Measurements from ENCODE around the gene POFUT1.
"Not testable (repeated sequence)": the region's sequence is repeated elsewhere in the genome, so short reads cannot be mapped to it uniquely, and the experiment has no call there.

The POFUT1 gene

DNA sequence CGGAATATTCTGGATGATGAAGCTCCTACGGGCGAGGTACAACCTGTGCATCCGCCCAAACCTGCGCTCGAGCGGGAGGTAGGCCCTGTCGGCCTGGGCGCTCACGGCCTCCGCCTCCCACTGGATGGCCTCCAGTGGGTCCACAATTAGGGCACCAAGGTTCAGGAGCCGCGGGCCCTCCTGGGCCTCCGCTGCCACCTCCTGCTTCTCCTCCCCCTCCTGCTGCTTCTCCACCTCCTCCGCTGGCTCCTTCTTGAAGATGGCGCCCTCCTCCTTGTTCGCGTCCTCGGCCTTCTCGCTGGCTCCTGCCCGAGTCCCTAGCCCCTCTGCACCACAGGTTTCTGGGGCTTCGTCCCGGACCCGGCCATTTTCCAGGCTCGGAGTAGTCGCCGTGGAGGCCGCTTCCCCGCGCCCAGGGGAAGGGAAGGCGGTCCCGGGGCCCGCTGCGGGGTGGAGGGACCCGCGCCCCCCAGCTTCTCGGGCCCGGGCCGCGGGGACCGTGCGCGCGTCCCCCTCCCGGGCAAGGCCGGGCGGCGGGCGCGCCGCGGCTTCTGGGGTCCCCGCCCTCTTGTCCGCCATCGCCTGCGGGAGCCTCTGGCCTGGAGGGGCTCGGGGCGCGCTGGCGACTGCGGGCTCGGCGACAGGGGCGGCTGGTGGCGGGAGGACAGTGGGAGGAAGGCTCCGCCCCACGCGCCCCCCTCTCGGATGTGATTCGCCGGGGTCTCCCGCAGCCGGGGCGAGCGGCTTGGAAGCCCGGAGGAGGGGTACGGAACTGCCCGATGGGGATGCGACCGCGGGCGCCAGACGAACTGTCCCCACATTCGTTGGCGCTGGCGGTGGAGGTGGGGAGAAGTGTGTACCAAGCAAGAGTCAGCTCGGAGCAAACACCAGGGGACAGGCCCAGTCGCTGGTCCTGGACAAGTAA is 17.7 kb upstream of the POFUT1 start:
- DNase-seq, result peak; percentile 18

DNA sequence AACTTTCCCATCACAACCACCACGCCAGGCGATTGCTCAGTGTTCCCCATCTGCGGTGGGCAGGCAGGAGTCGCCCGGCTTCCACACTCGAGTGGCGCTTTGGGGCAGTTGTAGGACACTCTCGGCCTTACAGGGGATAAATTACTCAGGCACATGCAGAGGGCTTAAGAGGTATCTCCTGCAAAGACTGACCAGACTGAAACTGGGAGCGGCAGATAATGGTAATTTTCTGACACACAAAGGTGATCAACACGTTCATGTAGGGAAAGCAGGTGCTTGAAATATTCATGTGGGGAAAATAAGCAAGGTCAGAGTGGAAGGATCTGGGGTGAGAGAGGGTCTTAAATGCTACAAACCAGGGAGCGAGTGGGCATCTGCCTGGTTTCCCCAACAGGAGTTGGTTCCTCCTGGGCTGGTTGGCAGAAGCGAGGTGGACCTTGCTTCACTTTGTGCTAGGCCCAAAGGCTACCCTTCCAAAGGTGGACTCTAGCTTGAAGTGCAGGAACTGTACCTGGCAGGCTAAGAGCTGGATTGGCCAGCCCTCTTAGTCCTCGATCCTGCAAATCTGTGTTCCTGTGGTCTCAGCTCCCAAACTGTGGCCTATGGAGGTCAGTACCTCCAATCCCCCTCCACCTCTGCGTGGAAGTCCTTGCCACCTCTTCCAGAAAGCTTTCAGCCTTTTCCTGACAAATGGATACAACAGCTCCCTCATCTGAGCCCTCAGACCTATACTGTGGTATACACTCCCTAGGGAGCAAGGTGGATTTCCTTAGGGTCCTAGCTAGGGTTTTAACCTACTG is 16.9 kb upstream of the POFUT1 start:
- no peak for DNase-seq

DNA sequence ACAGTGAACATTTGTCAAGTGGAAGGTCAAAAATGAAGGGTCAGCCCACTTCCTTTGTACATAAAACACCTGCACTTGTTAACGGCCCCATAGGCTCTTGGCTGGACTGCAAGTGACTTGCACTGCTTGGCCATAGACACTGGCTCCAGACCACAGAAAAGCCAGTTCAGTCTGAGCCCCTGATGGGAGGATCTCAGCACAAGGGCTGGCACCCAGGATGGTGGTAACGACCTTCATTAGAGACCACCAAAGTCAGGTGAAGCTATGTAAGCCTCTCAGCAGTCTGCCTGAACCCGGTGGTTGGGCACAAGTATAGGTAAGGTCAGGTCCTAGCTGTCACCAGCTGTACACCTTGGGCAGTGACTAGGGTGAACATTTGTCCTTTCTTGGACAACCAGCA is 16.3 kb upstream of the POFUT1 start:
- DNase-seq, result no peak

DNA sequence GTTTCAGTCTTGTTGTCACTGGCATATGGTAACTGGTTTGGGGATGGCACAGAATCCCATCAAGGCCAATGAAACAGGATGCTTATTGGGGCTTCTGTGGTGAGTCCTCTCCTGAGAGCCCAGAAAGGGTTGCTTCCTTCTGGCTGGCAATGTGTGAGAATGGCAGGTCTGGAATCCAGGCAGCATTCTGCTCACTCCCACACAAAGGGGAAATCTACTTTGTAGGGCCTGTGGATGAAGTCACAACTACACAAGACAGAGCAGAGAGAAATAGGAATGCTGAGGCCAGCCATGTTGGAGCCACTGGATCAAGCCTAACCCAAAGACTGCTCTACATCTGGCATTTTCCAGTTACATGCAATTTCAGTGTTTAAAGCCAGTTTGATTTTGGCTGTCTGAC is 15.8 kb upstream of the POFUT1 start:
- no peak for DNase-seq

DNA sequence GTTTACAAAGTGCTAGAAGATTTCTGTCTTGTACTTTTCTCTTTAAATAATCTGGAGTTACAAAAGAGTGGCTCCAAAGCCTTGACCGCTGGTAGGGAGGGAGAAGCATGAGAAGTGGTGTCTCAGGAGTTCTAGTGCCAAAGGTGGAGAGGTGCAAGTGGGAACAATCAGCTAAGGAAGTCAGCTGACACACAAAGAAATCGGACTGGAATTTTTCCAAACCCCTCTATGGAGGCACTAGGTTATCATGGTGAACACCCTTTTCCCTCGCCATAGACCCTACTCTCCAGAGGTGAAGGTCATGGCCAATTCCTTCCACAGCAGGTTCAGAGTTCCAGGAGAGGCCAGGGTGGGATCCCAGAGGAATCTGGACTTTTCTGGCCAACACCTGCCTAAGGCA is 15.0 kb upstream of the POFUT1 start:
- DNase-seq, result no peak

DNA sequence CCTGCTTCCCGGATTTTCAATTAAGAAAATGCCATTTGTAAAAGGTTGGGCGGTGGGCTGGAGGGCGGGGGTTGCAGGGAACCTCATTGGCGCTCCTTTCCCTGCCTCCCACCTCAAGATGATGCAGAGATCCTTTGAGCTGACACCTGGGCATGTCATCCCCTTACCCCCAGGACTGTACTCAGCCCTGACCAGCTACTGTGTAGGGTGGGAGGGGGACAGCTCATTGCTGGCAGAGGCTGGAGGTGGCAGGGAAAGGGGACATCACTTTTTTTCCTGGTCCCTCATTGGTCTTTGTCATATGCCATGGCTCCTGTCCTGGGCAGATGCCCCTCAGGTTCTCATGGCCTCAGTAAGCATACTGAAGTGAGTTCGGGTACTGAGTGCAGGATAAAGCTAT is 14.3 kb upstream of the POFUT1 start:
- DNase-seq, result not testable (repeated sequence)

DNA sequence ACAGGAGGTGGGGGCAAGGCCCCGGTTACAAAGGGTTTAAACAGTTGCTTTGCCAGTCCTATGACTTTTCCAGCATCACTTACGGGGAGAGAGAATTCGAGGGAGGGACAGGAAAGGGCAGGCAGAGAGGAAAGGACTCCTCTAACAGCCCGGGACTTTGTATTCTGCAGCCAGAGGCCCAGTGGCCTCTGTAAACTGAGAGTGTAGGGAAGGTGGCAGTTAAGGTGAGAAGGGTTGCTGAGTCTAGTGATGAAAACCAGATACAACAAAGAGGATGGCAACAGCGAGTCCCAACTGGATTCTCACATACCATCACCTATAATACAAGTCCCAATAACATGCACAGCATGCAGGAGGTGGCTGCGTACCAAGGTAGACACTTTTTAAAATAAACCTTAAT is 13.7 kb upstream of the POFUT1 start:
- no peak for DNase-seq

DNA sequence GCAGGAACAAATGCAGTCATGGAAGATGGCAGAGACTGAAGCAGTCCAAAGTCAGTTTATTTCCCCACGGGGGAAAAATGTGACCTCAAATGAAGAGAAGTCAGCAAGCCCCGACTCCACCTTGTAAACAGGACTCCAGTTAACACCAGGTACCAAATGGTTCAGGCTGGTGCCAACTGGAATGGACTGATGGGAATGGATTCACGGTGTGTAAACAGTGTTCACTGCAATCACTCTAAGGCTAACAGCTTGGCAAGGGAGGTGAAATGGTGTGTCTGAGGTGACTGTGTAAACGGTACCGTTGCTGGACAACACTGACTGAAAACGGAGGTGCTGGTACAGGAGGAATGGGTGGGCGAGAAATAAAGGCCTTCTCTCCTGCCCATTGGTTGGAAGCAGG is 12.1 kb upstream of the POFUT1 start:
- DNase-seq, result no peak

DNA sequence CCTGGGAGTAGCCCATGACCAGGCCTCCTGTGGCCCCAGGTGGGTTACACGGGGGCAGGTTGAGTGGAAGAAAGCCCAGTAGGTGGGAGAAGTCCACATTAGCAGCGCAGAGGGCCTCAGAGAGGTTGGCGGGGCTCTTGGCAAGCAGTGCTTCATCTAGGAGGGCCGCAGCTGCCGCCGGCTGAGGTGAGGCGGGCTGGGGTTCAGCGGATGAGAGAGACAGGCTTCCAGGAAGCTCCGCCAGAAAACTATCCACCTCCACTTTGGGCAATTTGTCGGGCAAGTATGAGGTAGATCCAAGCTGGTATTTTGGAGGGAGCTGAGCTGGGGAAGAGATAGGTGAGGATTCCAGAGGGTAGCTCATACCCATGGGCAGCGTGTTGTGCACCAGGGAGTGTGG is 11.1 kb upstream of the POFUT1 start:
- not testable (repeated sequence) for DNase-seq

DNA sequence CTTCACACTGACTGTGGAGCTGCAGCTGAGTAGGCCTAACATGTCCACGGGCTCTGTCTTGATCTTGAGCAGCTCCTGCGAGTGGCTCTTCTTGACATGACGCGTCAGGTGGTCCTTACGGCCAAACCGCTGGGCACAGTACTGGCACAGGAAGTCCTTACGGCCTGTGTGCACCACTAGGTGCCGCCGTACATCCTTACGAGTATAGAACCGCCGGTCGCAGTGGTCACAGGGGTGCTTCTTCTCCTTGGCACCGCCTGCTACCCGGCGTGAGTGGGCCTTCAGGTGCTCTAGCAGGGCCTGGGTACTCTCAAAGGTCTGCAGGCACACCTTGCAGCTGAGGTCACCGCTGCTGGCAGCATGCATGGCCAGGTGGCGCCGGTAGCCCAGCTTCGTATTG is 10.5 kb upstream of the POFUT1 start:
- DNase-seq, result not testable (repeated sequence)

DNA sequence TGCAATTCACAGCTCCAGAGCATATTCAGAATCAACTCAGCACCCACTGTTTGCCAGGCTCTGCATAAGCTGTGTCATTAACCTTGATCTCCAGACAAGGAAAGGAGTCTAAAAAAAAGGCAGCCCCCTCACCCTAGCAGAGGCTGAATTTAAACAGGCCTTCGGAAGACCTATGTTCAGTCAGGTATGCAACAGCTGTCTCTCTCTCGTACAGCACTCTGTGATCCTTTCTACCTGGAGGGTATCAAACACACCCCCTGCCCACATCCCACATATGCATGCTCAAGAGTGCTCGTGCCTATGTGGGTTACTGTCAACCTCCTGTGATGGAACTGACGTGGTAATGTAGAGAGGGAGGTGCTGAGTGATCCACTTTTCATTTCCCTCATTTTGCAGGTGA is 8.7 kb upstream of the POFUT1 start:
- no peak for DNase-seq

DNA sequence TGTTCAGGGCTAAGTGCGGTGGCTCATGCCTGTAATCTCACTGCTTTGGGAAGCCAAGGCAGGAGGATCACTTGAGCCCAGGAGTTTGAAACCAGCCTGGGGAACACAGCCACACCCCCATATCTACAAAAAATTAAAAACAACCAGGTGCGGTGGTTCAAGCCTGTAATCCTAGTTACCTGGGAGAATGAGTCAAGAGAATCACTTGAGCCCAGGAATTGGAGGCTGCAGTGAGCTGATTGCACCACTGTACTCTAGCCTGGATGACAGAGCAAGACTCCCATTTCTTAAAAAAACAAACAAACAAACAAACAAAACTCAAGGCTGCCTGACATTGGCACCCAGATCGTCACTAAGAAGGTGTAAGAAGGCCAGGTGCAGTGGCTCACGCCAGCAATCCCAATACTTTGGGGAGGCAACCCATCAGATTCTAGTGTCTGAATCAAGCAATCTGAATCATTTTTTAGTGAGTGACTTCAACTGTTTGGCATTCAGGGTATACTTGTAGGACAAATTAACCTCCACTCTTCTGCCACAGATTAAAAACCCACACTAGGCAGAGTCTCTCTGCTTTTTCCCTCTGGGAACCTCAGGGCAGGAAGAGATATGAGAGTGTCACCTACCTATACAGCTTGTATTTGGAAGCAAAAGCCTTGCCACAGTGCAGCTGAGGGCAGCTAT is 6.2 kb upstream of the POFUT1 start:
- DNase-seq, result no peak

DNA sequence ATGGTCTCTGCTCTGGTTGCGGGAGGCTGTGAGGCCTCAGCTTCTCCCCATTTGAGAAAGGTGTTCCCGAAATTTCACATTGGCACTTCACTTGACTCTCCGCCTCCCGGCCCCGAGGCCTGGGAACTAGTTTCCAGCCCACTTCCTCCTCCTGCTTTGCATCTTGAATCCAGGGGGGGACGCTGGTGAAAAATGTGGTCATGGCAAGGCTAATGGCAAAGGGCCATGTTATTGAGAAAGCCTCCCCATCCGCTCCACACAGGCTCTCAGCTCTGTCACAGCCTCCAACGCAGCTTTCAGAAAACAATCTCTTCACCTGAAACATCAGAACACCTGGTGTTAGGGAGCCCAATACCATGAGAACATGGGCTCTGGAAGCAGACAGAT is 5.7 kb upstream of the POFUT1 start:
- DNase-seq, result no peak

DNA sequence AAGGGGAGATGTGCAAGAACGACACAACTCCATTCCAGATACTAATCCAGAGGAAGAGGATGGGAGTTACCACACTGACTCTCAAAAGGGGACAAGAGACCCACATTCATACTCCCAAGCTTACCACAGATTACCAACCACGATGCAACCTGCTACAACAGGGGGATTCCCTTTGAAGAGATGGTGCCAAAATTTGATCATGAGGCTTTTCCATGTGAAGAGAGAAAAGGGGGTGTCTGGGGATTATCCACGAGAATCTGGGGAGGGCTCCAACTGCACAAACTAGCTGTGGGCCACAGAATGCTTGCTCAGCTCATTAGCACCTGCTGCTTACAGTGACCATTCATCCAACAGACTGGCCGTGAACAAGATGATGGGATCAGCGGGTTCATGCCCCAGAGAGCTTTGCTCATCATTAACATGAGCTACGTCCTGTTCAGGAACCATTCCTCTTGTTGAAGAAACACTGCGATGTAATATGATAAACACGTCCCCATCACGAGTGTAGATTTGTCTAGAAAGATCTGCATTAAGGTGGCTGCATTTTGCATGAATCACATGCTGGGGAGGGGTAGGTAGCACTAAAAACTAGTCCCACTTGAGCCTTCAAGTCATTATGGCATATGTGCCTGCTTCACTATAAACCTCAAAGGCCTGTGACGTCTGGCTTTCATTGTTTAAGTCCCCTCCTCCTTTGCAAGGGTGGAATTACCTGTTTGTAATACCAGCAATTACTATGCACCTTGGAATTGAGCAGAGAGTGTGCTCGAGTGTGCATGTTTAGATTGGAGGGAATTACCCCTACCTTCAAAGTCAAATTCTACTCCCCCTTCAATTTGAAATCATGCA is 4.1 kb upstream of the POFUT1 start:
- DNase-seq, result peak; percentile 38

DNA sequence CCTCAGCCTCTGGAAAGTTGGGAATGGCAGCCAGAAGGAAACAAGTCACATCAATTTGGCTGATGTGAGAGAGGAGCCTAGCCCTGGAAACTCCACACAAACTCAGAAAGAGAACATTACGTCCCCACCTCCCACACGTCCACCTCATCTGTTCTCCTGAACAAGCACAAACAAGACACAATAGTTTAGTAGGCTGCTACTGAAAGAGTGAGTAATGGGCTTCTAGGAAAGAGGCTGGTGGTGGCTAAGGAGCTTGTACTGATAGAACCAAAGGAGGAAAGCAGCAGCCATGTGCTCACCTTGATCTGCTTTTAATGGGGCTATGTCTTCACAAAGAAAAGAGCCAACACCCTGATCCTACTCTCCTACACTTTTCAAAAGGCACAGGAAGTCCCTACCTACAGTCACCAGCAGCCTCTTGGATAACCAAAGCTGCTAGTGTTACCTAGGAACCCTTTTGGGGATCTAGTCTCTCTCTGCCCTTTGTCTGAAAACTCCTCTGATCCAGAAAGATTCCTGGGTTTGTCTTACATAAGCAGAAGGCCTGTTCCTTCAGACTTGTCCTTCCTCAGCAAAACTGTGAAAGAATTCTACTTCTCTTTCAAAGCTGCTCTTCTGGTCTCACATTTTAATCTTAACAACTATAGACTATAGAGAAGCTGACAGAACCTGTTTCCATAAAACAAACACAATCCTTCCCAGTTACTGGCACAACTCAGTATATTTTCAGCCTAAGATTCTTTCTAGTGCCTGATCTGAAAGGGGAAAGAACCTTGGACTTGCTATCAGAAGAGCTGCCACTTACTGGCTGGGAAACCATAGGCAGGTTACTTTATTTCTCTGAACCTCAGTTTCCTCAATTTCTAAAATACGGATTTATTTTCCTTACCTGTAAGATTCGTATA is 3.2 kb upstream of the POFUT1 start:
- no peak for DNase-seq

DNA sequence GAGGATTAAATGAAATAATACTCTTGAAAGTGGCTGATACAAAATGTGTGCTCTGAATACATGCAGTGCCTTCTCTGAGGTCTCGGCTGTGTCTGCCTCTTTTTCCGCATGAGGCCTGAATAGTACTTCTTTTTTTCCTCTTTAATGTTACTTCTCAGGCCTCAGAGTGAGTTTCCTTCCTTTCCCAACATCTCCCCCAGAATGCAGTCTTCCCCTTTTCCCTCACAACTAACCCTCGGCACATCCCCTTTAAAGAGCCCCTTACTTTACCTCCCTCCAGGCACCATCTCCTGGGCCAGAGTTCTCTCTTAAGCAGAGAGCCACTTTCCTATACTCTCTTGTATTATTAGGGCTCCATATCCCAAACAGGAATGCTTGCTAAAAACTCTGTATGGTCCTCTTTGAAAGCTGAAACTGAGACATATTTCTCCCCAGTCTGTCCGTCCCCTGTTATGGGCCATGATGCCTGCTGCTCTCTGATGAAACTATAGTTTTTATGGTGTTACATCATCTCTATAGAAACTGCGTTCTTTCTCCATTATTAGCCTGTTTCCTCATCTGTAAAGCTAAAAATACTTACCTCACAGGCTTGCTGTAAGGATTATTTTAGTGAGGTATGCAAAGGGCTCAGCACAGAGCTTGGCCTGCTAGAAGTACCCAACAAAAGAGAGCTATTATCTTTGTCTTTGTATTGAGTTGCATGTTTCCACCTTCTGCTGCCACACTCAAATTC is 2.4 kb upstream of the POFUT1 start:
- no peak for DNase-seq

DNA sequence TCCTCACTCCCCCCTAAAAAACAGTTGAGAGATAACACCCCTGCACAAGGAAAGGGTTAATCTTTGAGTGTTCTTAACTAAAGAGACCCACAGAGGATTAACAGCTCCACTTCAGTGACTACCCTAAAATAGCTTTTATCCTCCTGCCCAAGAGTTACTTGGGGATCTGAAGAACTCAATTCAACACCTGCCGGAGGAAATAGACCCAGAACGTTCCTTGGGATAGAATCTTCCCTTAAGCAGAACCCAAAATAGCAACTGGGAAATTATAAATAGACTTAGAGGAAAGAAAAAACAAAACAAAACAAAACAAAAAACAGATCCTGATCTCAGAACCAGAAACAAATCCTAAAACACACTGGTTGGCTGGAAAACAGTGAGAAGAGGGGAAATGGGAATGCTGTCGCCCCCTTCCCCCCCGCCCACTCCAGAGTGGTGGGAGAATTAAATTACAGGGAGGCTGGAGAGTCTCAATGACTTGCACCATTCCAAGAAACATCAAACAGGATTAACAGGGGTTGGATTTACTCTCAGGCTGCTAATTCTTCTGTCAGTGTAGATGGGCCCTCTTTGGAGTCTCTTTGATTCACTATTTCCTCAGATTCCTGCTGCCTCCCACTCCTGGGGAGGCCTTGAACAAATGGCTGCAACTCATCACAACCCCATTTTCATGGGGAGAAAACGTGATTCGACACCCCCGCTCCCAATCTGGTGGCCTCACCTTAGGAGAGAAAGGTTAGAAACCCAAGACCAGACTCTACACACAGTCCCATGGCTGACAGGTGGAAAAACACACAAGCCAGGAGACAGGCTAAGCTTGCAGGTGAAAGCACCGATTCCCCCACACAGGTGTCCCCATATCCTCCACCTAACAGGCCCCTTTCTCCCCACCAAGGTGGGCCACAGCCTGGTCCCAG is 1.6 kb upstream of the POFUT1 start:
- DNase-seq, result no peak

DNA sequence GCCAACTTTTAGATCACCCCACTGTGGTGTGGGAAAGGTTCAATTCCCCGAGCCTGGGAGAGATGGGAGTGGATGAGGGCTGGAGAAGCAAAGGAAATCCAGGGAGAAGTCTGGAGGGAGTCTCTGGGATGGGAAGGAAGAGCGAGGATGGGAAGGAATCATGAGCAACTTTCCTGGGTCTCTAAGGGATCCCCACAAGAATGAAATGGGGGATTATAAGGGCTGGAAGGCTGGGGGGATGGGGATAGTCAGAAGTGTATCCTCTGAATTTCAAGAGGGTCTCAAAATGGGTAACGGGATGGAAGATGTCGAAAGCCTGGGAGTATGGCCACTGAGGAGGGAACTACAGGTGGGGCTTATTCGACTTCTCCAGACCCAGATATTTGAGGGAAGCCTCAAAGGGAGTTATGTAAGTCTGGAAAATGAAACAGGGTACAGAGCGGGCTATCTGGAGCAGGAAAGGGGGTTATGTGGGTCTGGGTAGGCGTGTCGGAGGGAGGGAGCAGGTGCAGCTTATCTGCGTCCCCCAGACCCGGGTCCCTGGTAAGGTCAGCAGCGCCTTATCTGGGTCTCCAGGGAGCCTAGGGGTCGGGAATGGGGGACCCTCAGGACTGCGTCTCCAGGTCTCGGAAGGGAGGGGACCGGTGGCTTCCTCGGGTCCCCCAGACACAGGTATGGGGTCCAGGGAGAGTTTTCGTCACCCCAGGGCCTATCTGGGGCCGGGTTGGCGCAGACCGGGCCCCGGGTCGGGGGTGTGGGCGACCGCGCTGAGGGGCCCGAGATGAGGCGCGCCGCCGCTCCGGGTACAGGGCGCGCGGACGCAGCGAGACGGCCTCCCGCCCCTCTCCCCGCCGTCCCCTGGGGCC is 687 bp upstream of the POFUT1 start:
- no peak for DNase-seq

All from NCI-H774 (cell line).